Measurements from ENCODE around the gene EPHA3. TPM values are rescaled to one million over a fixed set of nuclear protein-coding genes. Genes with fewer than 3 reads are reported as not detected.

The EPHA3 gene
- total and polyA plus RNA-seq, 10 of the 15 experiments (the other 5 are each of a cell fraction or from before 2014, with no cell fraction given): 0.03 to 39.0 (median 0.07) TPM; not detected in 4

DNA sequence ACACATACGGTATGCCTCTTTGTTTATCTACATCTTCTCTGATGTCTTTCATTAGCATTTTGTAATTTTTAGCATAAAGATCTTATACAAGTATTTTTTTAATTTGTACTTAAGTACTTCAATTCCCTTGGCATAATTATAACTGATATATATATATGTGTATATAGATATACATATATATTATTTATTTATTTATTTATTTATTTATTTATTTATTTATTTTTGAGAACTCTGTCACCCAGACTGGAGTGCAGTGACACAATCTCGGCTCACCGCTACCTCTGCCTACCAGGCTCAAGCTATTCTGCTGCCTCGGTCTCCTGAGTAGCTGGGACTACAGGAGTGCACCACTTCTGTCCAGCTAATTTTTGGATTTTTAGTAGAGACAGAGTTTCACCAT is 382.7 kb downstream of the EPHA3 start:
- POLR2A ChIA-PET: no interaction called here
- RAD21 ChIA-PET (ENCODE audit: unreplicated experiment): no interaction called here
- no peak for FAIRE-seq
- Histone ChIP-seq H3K9ac (ENCODE audit: control insufficient read depth, insufficient read depth, low read length) (no peak overlapping the region), H3K27me3 (replicated peaks in 1 of 2; ENCODE audit: control insufficient read depth in 2 of 2, insufficient read depth in 2 of 2, low read length in 1 of 2) (no peaks in the 10 kb centered on the region), H3K4me3 (no peak overlapping the region), H3K36me3 (ENCODE audit: control insufficient read depth in 2 of 2, insufficient read depth in 2 of 2, low read length in 1 of 2) (no peaks in the 10 kb centered on the region), H3K9me3 (replicated peaks; ENCODE audit: control insufficient read depth, insufficient read depth, low read length) (no peaks in the 10 kb centered on the region), H3K79me2 (ENCODE audit: control insufficient read depth, insufficient read depth, low read length) (no peaks in the 10 kb centered on the region), H3K27ac (ENCODE audit: control insufficient read depth, insufficient read depth) (no peak overlapping the region), H3K4me2 (ENCODE audit: control insufficient read depth, insufficient read depth) (no peak overlapping the region), H4K20me1 (ENCODE audit: control insufficient read depth, insufficient read depth) (no peaks in the 10 kb centered on the region), H2AFZ (ENCODE audit: control insufficient read depth, low read depth, low read length) (no peak overlapping the region), H3K4me1 (ENCODE audit: control insufficient read depth, insufficient read depth, low read length) (no peaks in the 10 kb centered on the region)
- BruUV-seq (replicated peaks): no TSS peak
- 39% methylated on average over 4 of the region's 4 CpGs for WGBS (ENCODE audit: insufficient coverage, insufficient replicate concordance, low lambda C conversion rate, missing lambda C conversion rate)
- DNase-seq (ENCODE audit: low read depth, low spot score): no peak
- no peak for ATAC-seq
- in situ Hi-C loops (cut with MboI) (no loop called here), intact Hi-C loops (cut with micrococcal nuclease; ENCODE audit: unreplicated experiment) (no loop called here)
- CTCF ChIA-PET: no interaction called here
- SMC1A ChIA-PET (ENCODE audit: uncharacterized antibody, unreplicated experiment): interaction anchor here (1.3 kb wide), 1 partner anchor 12 kb away, joined by 3 read pairs; no protein-coding TSS in a partner anchor
- TF ChIP-seq CUX1 (IDR thresholded peaks at IDR 0.05; ENCODE audit: insufficient replicate concordance, low read depth, low read length): no peak
- TF ChIP-seq, protein P1, sequence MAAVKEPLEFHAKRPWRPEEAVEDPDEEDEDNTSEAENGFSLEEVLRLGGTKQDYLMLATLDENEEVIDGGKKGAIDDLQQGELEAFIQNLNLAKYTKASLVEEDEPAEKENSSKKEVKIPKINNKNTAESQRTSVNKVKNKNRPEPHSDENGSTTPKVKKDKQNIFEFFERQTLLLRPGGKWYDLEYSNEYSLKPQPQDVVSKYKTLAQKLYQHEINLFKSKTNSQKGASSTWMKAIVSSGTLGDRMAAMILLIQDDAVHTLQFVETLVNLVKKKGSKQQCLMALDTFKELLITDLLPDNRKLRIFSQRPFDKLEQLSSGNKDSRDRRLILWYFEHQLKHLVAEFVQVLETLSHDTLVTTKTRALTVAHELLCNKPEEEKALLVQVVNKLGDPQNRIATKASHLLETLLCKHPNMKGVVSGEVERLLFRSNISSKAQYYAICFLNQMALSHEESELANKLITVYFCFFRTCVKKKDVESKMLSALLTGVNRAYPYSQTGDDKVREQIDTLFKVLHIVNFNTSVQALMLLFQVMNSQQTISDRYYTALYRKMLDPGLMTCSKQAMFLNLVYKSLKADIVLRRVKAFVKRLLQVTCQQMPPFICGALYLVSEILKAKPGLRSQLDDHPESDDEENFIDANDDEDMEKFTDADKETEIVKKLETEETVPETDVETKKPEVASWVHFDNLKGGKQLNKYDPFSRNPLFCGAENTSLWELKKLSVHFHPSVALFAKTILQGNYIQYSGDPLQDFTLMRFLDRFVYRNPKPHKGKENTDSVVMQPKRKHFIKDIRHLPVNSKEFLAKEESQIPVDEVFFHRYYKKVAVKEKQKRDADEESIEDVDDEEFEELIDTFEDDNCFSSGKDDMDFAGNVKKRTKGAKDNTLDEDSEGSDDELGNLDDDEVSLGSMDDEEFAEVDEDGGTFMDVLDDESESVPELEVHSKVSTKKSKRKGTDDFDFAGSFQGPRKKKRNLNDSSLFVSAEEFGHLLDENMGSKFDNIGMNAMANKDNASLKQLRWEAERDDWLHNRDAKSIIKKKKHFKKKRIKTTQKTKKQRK (IDR thresholded peaks at IDR 0.05; ENCODE audit: low read depth, low read length): no peak
- no peak for TF ChIP-seq CBX5 (IDR thresholded peaks at IDR 0.05; ENCODE audit: low read depth)
- no peak for TF ChIP-seq E2F4 (IDR thresholded peaks at IDR 0.05; ENCODE audit: low read depth, low read length)
- TF ChIP-seq ZNF687 (IDR thresholded peaks at IDR 0.05): no peak
- TF ChIP-seq, protein P2, sequence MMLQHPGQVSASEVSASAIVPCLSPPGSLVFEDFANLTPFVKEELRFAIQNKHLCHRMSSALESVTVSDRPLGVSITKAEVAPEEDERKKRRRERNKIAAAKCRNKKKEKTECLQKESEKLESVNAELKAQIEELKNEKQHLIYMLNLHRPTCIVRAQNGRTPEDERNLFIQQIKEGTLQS (IDR thresholded peaks at IDR 0.05; ENCODE audit: borderline replicate concordance, extremely low read depth, low read depth, low read length): no peak
- no peak for TF ChIP-seq SMC3 (IDR thresholded peaks at IDR 0.05; ENCODE audit: borderline replicate concordance, low read length)
- TF ChIP-seq POLR2AphosphoS5 (IDR thresholded peaks at IDR 0.05; ENCODE audit: low read length): no peak
- no peak for TF ChIP-seq ESRRA (IDR thresholded peaks at IDR 0.05; ENCODE audit: low read length)
- no peak for TF ChIP-seq RUNX3 (IDR thresholded peaks at IDR 0.05; ENCODE audit: low read length)

Measured in GM12878 (cell line).